Fibroblast of lung (primary cell): ENCODE data around the gene CCM2L. TPM values are rescaled to one million over a fixed set of nuclear protein-coding genes. Genes with fewer than 3 reads are reported as not detected.

Source experiments
- DNase-seq, 2 donors: peaks; one replicate each; pipeline versions ENCODE4 v3.0.0 to v3.0.0-alpha.2; 2010; ENCODE audit warnings: low read depth in 2 of 2
- H2AFZ ChIP-seq: 2 replicates; pipeline ENCODE4 v1.5.1; 2012; ENCODE audit warnings: low read length, control low read depth, inconsistent platforms
- H3K27ac ChIP-seq: 2 replicates; pipeline ENCODE4 v1.5.1; 2011; ENCODE audit warnings: low read length, control low read depth; ENCODE audit not compliant: insufficient read depth
- H3K27me3 ChIP-seq: 2 replicates; pipeline ENCODE4 v1.5.1; 2011; ENCODE audit warnings: mild to moderate bottlenecking, low read length; ENCODE audit not compliant: control insufficient read depth, insufficient read depth
- H3K36me3 ChIP-seq: 2 replicates; pipeline ENCODE4 v1.5.1; 2011; ENCODE audit warnings: low read length; ENCODE audit not compliant: control insufficient read depth, insufficient read depth
- H3K4me1 ChIP-seq: 2 replicates; pipeline ENCODE4 v1.5.1; 2011; ENCODE audit warnings: low read length; ENCODE audit not compliant: control insufficient read depth, insufficient read depth; ENCODE audit errors: extremely low read depth
- H3K4me2 ChIP-seq: 2 replicates; pipeline ENCODE4 v1.5.1; 2011; ENCODE audit warnings: low read length, control low read depth; ENCODE audit not compliant: insufficient read depth; ENCODE audit errors: extremely low read depth
- H3K4me3 ChIP-seq, 4 experiments: fragments of 200-600 bp in 1 of 4; sonication (generic) in 1 of 4; replicated peaks in 1 of 4; 2 replicates each; pipeline ENCODE4 v1.5.1; 2011 to 2016; ENCODE audit warnings: low read length in 4 of 4, low read depth in 3 of 4, mild to moderate bottlenecking in 3 of 4, control low read depth in 2 of 4, inconsistent platforms in 1 of 4, mixed read lengths in 1 of 4; ENCODE audit not compliant: insufficient read depth in 1 of 4; ENCODE audit errors: control extremely low read depth in 1 of 4
- H3K79me2 ChIP-seq: 2 replicates; pipeline ENCODE4 v1.5.1; 2012; ENCODE audit warnings: mild to moderate bottlenecking, low read length, inconsistent platforms; ENCODE audit not compliant: control insufficient read depth, insufficient read depth
- H3K9ac ChIP-seq: 2 replicates; pipeline ENCODE4 v1.5.1; 2011; ENCODE audit warnings: mild to moderate bottlenecking, low read length, control low read depth; ENCODE audit not compliant: insufficient read depth
- H3K9me3 ChIP-seq: 2 replicates; pipeline ENCODE4 v1.5.1; 2012; ENCODE audit warnings: low read depth, low read length; ENCODE audit not compliant: control insufficient read depth, insufficient read depth
- H4K20me1 ChIP-seq: 2 replicates; pipeline ENCODE4 v1.5.1; 2011; ENCODE audit warnings: low read length; ENCODE audit not compliant: control insufficient read depth, insufficient read depth; ENCODE audit errors: extremely low read depth
- CTCF ChIP-seq, 2 donors: IDR thresholded peaks in 1 of 2; conservative IDR thresholded peaks in 1 of 2; 1 replicate in 1 of 2; 2 replicates in 1 of 2; pipeline ENCODE4 v1.5.1; 2011 to 2012; ENCODE audit warnings: low read length in 2 of 2, control low read depth in 1 of 2, inconsistent platforms in 1 of 2, low read depth in 1 of 2, mild to moderate bottlenecking in 1 of 2
- EZH2 ChIP-seq: IDR thresholded peaks from 2 replicates; pipeline ENCODE4 v1.5.1; 2012; ENCODE audit warnings: low read length, control low read depth, mild to moderate bottlenecking; ENCODE audit errors: missing control alignments
- polyA plus RNA-seq, 2 donors: library from polyadenylated mRNA; depleted of rRNA in 1 of 2; stranded (reverse) in 1 of 2; unstranded in 1 of 2; fragments of >200 nt; gene quantifications; 2 replicates each; pipeline ENCODE4 v1.2.1, GENCODE V29; 2011 to 2012; ENCODE audit warnings: missing spikeins in 1 of 2
- total RNA-seq: library from RNA; depleted of rRNA; stranded (reverse); fragments of >200 nt; gene quantifications from 2 replicates; pipeline ENCODE4 v1.2.1, GENCODE V29; 2014

The CCM2L gene
- total and polyA plus RNA-seq, 2 donors (not counting 1 experiment from before 2014, with no cell fraction given): not detected

GRCh38 chr20:31989030-31989645, 21.1 kb upstream of the CCM2L start:
- Histone ChIP-seq H2AFZ (no peak overlapping the region), H4K20me1 (no peaks in the 10 kb centered on the region), H3K36me3 (no peaks in the 10 kb centered on the region), H3K4me3 (no peak overlapping the region), H3K4me2 (no peak overlapping the region), H3K9ac (no peak overlapping the region), H3K9me3 (no peaks in the 10 kb centered on the region), H3K4me1 (no peaks in the 10 kb centered on the region), H3K79me2 (no peaks in the 10 kb centered on the region), H3K27me3 (peaks cover 12% of the 10 kb centered on the region), H3K27ac (no peak overlapping the region)
- TF ChIP-seq CTCF (conservative IDR thresholded peaks at IDR 0.05 in 1 of 2, IDR thresholded peaks at IDR 0.05 in 1 of 2; ENCODE audit: low read depth in 1 of 2, low read length in 2 of 2): no peak
- no peak for TF ChIP-seq EZH2
- no peak for DNase-seq

- peaks cover 13% of the 10 kb centered on the region for H3K27me3 ChIP-seq
Measured at GRCh38 chr20:31990641-31991338, 19.4 kb upstream of the CCM2L start.

GRCh38 chr20:31991339-31991705, 18.9 kb upstream of the CCM2L start:
- no peak for DNase-seq
- TF ChIP-seq EZH2 (no peak), CTCF (conservative IDR thresholded peaks at IDR 0.05 in 1 of 2, IDR thresholded peaks at IDR 0.05 in 1 of 2; ENCODE audit: low read depth in 1 of 2, low read length in 2 of 2) (no peak)
- no peak overlapping the region for H3K4me2 ChIP-seq
- no peak overlapping the region for H3K4me3 ChIP-seq
- H3K36me3 ChIP-seq: no peaks in the 10 kb centered on the region
- H3K4me1 ChIP-seq: no peaks in the 10 kb centered on the region
- no peak overlapping the region for H2AFZ ChIP-seq
- H3K9me3 ChIP-seq: no peaks in the 10 kb centered on the region
- H4K20me1 ChIP-seq: no peaks in the 10 kb centered on the region
- H3K9ac ChIP-seq: no peak overlapping the region
- H3K27ac ChIP-seq: no peak overlapping the region
- peaks cover 13% of the 10 kb centered on the region for H3K27me3 ChIP-seq
- H3K79me2 ChIP-seq: no peaks in the 10 kb centered on the region

More at GRCh38 chr20:31990641-31991338, 19.4 kb upstream of the CCM2L start:
- TF ChIP-seq CTCF (conservative IDR thresholded peaks at IDR 0.05 in 1 of 2, IDR thresholded peaks at IDR 0.05 in 1 of 2; ENCODE audit: low read depth in 1 of 2, low read length in 2 of 2): no peak
- Histone ChIP-seq H3K27ac (no peak overlapping the region), H3K9me3 (no peaks in the 10 kb centered on the region), H3K79me2 (no peaks in the 10 kb centered on the region), H3K4me1 (no peaks in the 10 kb centered on the region), H3K9ac (no peak overlapping the region), H3K36me3 (no peaks in the 10 kb centered on the region), H4K20me1 (no peaks in the 10 kb centered on the region), H2AFZ (no peak overlapping the region), H3K4me2 (no peak overlapping the region), H3K4me3 (no peak overlapping the region)
- no peak for DNase-seq
